Left ventricle myocardium inferior (tissue), 1 donor: ENCODE data around the gene ENTHD1. TPM values are rescaled to one million over a fixed set of nuclear protein-coding genes. Genes with fewer than 3 reads are reported as not detected.

Experiments used
- DNase-seq: peaks from one replicate; pipeline ENCODE4 v3.0.0-alpha.2; 2020
- H3K27ac ChIP-seq: fragments of 200-600 bp; replicated peaks from 2 replicates; pipeline ENCODE4 v1.8.0; 2021
- H3K27me3 ChIP-seq: fragments of 200-600 bp; 2 replicates; pipeline ENCODE4 v1.8.0; 2021; ENCODE audit warnings: low read depth
- H3K36me3 ChIP-seq: fragments of 200-600 bp; 2 replicates; pipeline ENCODE4 v1.8.0; 2021
- H3K4me1 ChIP-seq: fragments of 200-600 bp; 2 replicates; pipeline ENCODE4 v1.8.0; 2021
- H3K4me3 ChIP-seq: fragments of 200-600 bp; 2 replicates; pipeline ENCODE4 v1.8.0; 2021; ENCODE audit warnings: mild to moderate bottlenecking, moderate library complexity
- H3K9me3 ChIP-seq: fragments of 200-600 bp; replicated peaks from 2 replicates; pipeline ENCODE4 v1.8.0; 2021
- intact Hi-C: fragments of 100-400 bp; cut with micrococcal nuclease; formaldehyde crosslinking; loops from one replicate; pipeline ENCODE4 v1.11.0; 2022
- total RNA-seq: library from RNA; stranded (reverse); fragmentation: NEBNext Ultra II Directional; extraction: Animal tissue kit (Norgen Biotek cat#: 25700); gene quantifications from one replicate; pipeline ENCODE4 v1.2.1, GENCODE V29; 2021
- TF ChIP-seq, protein P1 (sequence below): fragments of 200-600 bp; IDR thresholded peaks from 2 replicates; pipeline ENCODE4 v1.8.0; 2021; ENCODE audit warnings: antibody characterized with exemption, mild to moderate bottlenecking, borderline replicate concordance
- donor health status: DM: no; HTN: yes; CAD: no; lungs with severe emphysema.

Gene ENTHD1
- total RNA-seq, 1 donor from 2014 or later = not detected

- Histone ChIP-seq H3K4me3 (no peak overlapping the region), H3K4me1 (no peaks in the 10 kb centered on the region), H3K27me3 (peaks cover 94% of the 10 kb centered on the region), H3K9me3 (no peaks in the 10 kb centered on the region), H3K27ac (no peak overlapping the region), H3K36me3 (no peaks in the 10 kb centered on the region)
- no peak for DNase-seq
- TF ChIP-seq, protein P1, sequence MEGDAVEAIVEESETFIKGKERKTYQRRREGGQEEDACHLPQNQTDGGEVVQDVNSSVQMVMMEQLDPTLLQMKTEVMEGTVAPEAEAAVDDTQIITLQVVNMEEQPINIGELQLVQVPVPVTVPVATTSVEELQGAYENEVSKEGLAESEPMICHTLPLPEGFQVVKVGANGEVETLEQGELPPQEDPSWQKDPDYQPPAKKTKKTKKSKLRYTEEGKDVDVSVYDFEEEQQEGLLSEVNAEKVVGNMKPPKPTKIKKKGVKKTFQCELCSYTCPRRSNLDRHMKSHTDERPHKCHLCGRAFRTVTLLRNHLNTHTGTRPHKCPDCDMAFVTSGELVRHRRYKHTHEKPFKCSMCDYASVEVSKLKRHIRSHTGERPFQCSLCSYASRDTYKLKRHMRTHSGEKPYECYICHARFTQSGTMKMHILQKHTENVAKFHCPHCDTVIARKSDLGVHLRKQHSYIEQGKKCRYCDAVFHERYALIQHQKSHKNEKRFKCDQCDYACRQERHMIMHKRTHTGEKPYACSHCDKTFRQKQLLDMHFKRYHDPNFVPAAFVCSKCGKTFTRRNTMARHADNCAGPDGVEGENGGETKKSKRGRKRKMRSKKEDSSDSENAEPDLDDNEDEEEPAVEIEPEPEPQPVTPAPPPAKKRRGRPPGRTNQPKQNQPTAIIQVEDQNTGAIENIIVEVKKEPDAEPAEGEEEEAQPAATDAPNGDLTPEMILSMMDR = no peak
- intact Hi-C loops = no loop called here
Measured at GRCh38 chr22:39928536-39929520, 35.3 kb upstream of the ENTHD1 start.

DNA sequence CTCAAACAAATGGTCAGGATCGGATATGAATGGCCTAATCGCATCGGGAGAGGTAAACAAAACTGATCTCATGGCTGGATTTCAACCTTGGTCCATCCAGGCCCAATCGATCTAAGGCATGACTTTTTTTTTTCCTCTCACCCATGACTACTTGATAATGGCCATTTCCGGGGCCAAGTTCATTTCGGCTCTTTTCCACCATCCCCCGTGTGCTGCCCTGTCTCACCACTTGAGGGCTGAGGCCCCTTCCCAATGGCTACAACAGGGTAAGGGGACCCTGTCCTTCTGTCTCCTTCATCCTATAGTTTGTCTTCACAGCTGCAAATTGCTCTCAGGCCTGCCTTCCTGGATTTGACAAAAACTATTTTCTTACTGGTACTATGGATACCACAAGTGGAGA lies 34.0 kb upstream of the ENTHD1 start:
- Histone ChIP-seq H3K4me3 (no peak overlapping the region), H3K36me3 (no peaks in the 10 kb centered on the region), H3K4me1 (no peaks in the 10 kb centered on the region), H3K27ac (no peak overlapping the region), H3K9me3 (no peaks in the 10 kb centered on the region), H3K27me3 (peaks cover 100% of the 10 kb centered on the region)
- TF ChIP-seq, protein P1 = no peak
- intact Hi-C loops = no loop called here
- no peak for DNase-seq

- intact Hi-C loops = no loop called here
- H3K4me3 ChIP-seq = no peak overlapping the region
- H3K27me3 ChIP-seq = peaks cover 99% of the 10 kb centered on the region
Measured at GRCh38 chr22:39926753-39927152, 33.2 kb upstream of the ENTHD1 start.

GRCh38 chr22:39925909-39926679 lies 32.5 kb upstream of the ENTHD1 start:
- Histone ChIP-seq H3K27ac (no peak overlapping the region), H3K9me3 (no peaks in the 10 kb centered on the region), H3K4me1 (no peaks in the 10 kb centered on the region), H3K4me3 (no peak overlapping the region), H3K36me3 (no peaks in the 10 kb centered on the region), H3K27me3 (peaks cover 93% of the 10 kb centered on the region)
- intact Hi-C loops = no loop called here
- DNase-seq = no peak
- TF ChIP-seq, protein P1 = no peak

More at GRCh38 chr22:39926753-39927152, 33.2 kb upstream of the ENTHD1 start:
- TF ChIP-seq, protein P1 = no peak
- no peak for DNase-seq
- H3K9me3 ChIP-seq = no peaks in the 10 kb centered on the region
- no peaks in the 10 kb centered on the region for H3K4me1 ChIP-seq
- no peaks in the 10 kb centered on the region for H3K36me3 ChIP-seq
- H3K27ac ChIP-seq = no peak overlapping the region

GRCh38 chr22:39925273-39925672 lies 31.7 kb upstream of the ENTHD1 start:
- Histone ChIP-seq H3K9me3 (no peaks in the 10 kb centered on the region), H3K27me3 (peaks cover 88% of the 10 kb centered on the region), H3K36me3 (no peaks in the 10 kb centered on the region), H3K4me3 (no peak overlapping the region), H3K4me1 (no peaks in the 10 kb centered on the region), H3K27ac (no peak overlapping the region)
- intact Hi-C loops = no loop called here
- TF ChIP-seq, protein P1 = no peak
- no peak for DNase-seq
